NCI-H446 (cell line): Measurements from ENCODE around the gene GALNT10.
A peak's percentile ranks its signal among the peaks of the same experiment; 100 is the strongest.
"Not testable (repeated sequence)": the region's sequence is repeated elsewhere in the genome, so short reads cannot be mapped to it uniquely, and the experiment has no call there.

Experiments used
- DNase-seq, 2 experiments: peaks; one replicate each; lab custom pipeline; 2025; lab: John Stamatoyannopoulos, UW

The GALNT10 gene

DNA sequence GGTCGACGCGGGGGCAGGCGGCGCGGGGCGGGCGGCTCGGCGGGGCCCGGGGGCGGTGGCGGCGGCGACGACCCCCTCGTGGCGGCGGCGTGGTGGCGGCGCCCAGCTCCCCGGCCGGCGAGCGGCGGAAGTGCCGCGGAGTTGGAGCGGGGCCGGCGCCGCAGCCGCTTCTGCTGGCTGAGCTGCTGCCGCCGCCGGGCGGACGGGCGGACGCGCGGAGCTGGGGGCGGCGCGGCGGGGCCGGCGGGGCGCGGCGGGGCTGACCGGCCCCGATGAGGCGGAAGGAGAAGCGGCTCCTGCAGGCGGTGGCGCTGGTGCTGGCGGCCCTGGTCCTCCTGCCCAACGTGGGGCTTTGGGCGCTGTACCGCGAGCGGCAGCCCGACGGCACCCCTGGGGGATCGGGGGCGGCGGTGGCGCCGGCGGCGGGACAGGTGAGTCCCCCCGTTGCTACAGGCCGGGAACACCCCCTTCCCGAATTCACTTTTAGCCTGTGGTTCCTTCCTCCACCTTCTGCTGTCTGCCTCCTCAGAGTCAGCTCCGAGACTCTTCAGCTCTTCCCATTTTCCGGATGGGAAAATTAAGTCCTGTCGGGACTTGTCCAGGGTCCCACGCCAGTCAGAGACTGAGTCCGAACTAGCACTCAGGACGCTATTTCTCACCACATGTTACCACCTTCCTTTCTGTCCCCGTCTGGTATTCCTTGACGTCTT lies at the start of gene GALNT10:
GALNT10 (plus strand) TSS at position 139 of the 710 bp plus-strand sequence; CDS start at position 273, 134 bp downstream.
- DNase-seq: peak in 1 of 2 experiments; percentile 66

- DNase-seq: peak in 1 of 2 experiments; percentile 63
Observed at GRCh38 chr5:154141745-154142221, 48.8 kb upstream of the GALNT10 start.

GRCh38 chr5:154143211-154143641 lies 47.3 kb upstream of the GALNT10 start:
- DNase-seq: peak in 1 of 2 experiments; percentile 14

DNA sequence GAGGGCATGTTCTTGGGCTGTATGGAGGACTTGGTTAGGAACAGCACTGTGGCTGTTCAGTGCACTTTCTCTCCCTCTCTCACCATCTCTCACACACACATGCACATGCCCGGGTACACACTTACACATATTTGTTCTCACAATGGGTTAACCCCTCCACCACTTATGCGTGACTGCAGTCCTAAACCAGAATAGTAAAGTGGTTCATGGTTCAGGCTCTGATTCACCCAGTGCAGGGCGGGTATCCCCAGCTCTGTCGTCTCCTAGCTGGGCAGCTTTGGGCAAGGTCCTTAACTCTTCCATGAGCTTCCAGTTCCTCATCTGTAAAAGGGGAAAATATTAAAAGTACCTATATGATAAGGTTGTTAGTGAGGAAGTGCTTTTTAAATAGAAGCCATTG lies 45.3 kb upstream of the GALNT10 start:
- DNase-seq: no peak

DNA sequence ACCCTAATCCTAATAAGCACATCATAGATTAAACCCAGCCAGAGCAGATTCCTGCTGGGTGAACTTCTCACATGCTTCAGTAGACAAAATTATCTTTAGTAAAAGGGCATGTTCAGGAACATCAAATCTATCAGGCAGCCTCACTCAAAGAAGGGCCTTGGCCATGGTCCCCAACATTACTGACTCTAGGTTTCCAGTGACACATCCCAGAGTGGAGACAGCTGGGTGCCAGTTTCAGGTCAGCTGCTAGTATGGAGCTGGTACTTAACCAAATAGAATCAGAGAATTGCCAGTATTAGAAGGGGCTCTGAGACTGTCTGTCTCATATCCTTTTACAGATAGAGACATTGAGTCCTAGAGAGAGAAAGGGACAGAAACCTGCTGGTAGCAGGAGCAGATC lies 44.1 kb upstream of the GALNT10 start:
- no peak for DNase-seq

DNA sequence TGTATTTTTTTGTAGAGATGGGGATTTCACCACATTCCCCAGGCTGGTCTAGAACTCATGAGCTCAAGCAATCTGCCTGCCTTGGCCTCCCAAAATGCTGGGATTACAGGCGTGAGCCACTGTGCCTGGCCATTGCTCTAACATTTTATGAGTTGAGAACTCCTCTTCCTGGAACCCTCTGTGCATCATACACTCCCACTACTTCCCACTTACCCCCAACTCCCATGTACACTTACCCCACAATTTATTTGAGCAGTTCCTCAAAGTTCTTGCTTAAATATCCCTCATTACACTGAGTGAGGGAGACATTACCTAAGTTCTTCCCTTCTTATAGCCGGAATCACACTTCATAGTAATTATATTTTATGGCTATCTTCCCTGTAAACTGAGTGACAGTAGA lies 42.9 kb upstream of the GALNT10 start:
- no peak for DNase-seq

GRCh38 chr5:154150471-154150870 lies 40.1 kb upstream of the GALNT10 start:
- DNase-seq: not testable (repeated sequence)

- no peak for DNase-seq
Observed at GRCh38 chr5:154157483-154158378, 32.8 kb upstream of the GALNT10 start.

DNA sequence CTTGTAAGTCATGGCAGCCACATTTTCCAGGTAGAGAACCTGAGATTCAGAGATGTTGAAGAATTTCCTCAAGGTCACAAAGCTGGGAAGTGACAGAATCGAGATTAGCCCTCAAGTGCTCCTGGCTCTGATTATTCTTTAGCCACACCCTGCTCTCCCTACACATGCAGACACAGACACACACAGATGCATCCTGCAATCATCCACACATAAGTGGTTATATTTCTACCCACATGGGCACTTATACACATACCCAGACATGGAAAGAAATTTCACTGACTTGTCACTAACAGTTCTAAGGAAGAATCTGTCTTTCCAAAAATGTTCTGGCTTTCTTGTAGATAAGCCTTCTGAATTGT lies 32.2 kb upstream of the GALNT10 start:
- DNase-seq: no peak

GRCh38 chr5:154159343-154159742 lies 31.2 kb upstream of the GALNT10 start:
- DNase-seq: no peak

- DNase-seq: no peak
Observed at GRCh38 chr5:154162539-154163151, 27.9 kb upstream of the GALNT10 start.

DNA sequence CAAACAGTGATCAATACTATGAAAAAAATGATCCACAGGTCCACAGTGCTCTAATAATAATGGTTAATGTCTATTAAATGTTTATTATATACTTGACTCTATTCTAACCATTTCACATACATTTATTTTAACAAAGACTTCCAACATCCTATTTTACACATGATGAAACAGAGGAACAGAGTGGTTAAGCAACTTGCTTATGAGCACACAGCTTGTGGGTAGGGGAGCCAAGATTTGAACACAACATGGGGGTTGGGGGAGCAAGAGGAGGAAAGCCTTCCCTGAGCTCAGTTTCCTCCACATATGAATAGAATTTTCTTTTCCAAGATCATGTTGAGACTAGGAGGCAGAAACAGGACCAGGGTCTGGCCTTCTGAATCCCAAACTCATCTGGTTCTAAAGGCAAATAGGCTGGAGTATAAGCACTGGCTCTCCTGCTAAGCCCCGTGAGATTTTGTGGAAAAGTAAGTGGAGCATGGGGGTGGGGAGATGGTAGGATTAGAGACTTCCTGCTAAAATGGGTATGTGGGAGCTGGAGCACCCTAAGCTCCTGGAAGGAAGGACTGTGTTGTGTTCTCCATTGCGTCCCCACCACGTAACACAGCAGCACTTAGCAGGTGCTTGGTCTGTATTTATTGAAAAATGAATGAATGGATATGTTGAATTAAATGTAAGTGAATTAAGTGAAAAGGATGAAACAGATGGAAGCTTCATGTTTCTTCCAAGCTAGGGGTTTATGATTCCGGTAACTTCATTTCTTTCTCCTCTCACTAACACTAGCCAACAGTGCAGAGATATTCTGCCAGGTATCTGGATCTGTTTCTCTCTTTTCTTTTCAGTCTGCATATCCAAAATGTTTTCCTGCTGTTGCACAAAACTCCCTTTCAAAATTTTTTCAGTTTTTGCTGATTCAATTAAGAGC lies 26.9 kb upstream of the GALNT10 start:
- no peak for DNase-seq

DNA sequence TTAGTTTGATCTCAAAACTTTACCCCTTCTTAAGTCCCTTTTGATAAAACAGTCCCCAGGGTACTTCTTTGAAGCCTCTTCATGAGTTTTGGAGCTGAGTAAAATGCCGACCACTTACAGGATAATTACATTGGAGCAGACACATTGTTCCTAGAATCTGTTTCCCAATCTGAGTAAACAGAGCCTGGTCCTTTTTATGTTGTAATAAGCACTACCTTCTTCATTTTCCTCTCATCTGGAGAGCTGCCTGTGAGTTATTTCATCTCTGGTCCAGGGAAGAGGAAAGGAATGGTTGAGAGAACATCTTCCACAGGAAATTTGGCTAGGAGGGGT lies 26.3 kb upstream of the GALNT10 start:
- DNase-seq: no peak

- DNase-seq: no peak
Observed at GRCh38 chr5:154165886-154166285, 24.6 kb upstream of the GALNT10 start.

DNA sequence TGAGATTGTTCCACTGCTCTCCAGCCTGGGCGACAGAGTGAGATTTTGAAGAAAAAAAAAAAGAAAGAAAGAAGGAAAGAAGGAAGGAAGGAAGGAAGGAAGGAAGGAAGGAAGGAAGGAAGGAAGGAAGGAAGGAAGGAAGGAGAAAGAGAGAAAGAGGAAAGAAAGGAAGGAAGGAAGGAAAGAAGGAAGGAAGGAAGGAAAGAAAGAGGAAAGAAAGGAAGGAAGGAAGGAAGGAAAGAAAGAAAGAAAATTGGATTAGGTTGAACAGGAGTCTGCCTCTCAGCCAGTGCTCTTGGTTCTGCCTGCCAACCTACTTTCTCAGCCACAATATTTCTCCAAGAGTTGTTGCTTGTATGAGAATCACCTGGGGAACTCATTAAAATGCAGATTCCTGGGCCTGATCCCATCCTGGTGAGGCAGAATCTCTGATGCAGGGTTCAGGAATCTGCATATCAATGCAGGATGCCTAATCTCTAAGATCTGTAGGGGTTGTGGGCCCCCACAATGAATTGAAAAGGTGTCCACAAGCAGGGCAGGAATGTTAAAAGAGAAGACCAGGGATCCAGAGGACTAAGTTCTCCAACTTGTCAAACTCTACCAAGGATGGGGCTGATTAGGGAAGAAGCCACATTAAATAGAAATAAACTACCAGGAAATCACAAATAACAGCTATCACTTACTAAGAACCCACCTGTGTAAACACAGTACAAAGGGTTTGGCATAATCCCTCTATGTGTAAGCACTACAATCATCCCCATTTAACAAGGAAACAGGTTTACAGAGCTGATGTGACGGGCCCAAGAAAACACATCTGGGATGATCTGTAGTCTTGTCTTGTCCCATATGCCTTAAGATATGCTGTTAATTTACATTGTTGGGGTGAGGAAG lies 23.4 kb upstream of the GALNT10 start:
- no peak for DNase-seq

GRCh38 chr5:154168395-154168794 lies 22.1 kb upstream of the GALNT10 start:
- DNase-seq: no peak

- no peak for DNase-seq
Observed at GRCh38 chr5:154172785-154173184, 17.7 kb upstream of the GALNT10 start.

DNA sequence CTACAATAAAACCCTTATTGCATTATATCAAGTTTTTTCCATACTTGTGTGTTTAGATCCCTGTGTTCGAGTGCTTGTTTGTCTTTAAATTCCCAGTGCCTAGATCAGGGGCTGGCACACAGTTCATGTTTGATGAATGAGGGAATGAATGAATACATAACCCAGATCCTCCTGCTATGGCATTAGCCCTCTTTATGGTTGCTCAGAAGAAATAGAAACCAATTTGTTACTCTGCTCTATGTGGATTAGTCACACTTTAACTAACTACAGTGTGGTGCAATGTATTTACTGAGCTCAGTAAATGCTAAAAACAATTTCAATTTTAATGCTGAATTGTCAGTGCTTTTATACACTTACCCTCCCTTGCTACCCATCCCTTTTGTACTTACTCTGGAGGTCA lies 16.4 kb upstream of the GALNT10 start:
- DNase-seq: no peak

DNA sequence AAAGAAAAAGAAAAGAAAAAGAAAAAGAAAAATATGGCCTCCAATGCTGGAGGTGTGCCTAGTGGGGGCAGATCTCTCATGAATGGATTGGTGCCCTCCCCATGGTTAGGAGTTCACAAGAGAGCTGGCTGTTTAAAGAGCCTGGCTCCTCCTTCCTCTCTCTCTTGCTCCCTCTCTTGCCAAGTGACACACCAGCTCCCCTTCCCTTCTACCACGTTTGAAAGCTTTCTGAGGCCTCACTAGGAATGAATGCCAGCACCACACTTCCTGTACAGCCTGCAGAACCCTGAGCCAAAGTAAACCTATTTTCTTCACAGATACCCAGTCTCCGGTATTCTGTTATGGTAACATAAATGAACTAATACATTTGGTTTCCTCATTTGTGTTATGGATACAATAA lies 14.4 kb upstream of the GALNT10 start:
- peak in 1 of 2 experiments; percentile 33 for DNase-seq

DNA sequence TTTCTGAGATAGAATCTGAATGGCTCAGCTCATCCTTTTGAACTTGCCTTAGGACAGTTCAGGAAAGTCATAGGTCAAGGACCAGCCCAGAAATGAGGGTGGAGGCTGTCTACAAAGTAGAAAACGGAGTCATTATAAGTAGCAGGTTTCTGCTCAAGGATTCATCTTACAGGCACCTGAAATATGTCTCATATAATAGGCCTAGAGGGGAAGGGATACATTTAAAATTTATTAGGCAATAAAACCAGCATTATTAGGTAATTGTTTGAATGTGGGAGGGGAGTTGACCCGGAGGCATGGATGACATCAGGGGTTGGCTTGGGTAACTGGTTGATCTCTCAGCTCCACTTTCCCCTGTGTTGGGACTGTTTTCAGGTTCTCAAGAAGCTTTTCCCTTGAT lies 11.9 kb upstream of the GALNT10 start:
- no peak for DNase-seq
